ENCODE measurements around the gene DOCK9.
A peak's percentile ranks its signal among the peaks of the same experiment; 100 is the strongest.

The DOCK9 gene

GRCh38 chr13:98828614-98829013 lies 149.2 kb downstream of the DOCK9 start:
- H3K4me1 ChIP-seq (ENCODE audit: insufficient read depth, low read length, severe bottlenecking): peaks cover 16% of the 10 kb centered on the region
- no peak overlapping the region for H3K27ac ChIP-seq (ENCODE audit: low read depth, low read length, poor library complexity, severe bottlenecking)
- H3K27me3 ChIP-seq (ENCODE audit: insufficient read depth, low read length): no peaks in the 10 kb centered on the region
- no peaks in the 10 kb centered on the region for H4K20me1 ChIP-seq (ENCODE audit: insufficient read depth, low read length)
- H3K4me2 ChIP-seq (ENCODE audit: low read length): no peak overlapping the region
- no peak overlapping the region for H2AFZ ChIP-seq (ENCODE audit: low read length)
- H3K36me3 ChIP-seq (ENCODE audit: insufficient read depth, low read length): no peaks in the 10 kb centered on the region
- no peaks in the 10 kb centered on the region for H3F3A ChIP-seq (ENCODE audit: insufficient read depth, low read length)
- no peak overlapping the region for H3K9ac ChIP-seq (ENCODE audit: low read length)
- H3K9me2 ChIP-seq (ENCODE audit: low read depth, low read length): no peaks in the 10 kb centered on the region
- TF ChIP-seq EZH2 (IDR thresholded peaks at IDR 0.05; ENCODE audit: borderline replicate concordance, low read length) (no peak), CTCF (IDR thresholded peaks at IDR 0.05; ENCODE audit: low read length) (no peak)
- H3K79me2 ChIP-seq (ENCODE audit: insufficient read depth, low read length): no peaks in the 10 kb centered on the region
- no peak overlapping the region for H3K4me3 ChIP-seq (ENCODE audit: low read depth, low read length, poor library complexity, severe bottlenecking)
- H3K9me3 ChIP-seq (ENCODE audit: low read length): no peaks in the 10 kb centered on the region

GRCh38 chr13:98827449-98827848 lies 150.4 kb downstream of the DOCK9 start:
- Histone ChIP-seq H3K9me2 (ENCODE audit: low read depth, low read length) (no peaks in the 10 kb centered on the region), H3K27ac (ENCODE audit: low read depth, low read length, poor library complexity, severe bottlenecking) (no peak overlapping the region), H2AFZ (ENCODE audit: low read length) (no peak overlapping the region), H3K9ac (ENCODE audit: low read length) (no peak overlapping the region), H3K4me3 (ENCODE audit: low read depth, low read length, poor library complexity, severe bottlenecking) (no peak overlapping the region), H4K20me1 (ENCODE audit: insufficient read depth, low read length) (no peaks in the 10 kb centered on the region), H3K27me3 (ENCODE audit: insufficient read depth, low read length) (no peaks in the 10 kb centered on the region), H3K9me3 (ENCODE audit: low read length) (no peaks in the 10 kb centered on the region), H3K4me1 (ENCODE audit: insufficient read depth, low read length, severe bottlenecking) (peaks cover 16% of the 10 kb centered on the region), H3K79me2 (ENCODE audit: insufficient read depth, low read length) (no peaks in the 10 kb centered on the region), H3K4me2 (ENCODE audit: low read length) (no peak overlapping the region), H3K36me3 (ENCODE audit: insufficient read depth, low read length) (no peaks in the 10 kb centered on the region), H3F3A (ENCODE audit: insufficient read depth, low read length) (no peaks in the 10 kb centered on the region)
- no peak for TF ChIP-seq CTCF (IDR thresholded peaks at IDR 0.05; ENCODE audit: low read length)
- TF ChIP-seq EZH2 (IDR thresholded peaks at IDR 0.05; ENCODE audit: borderline replicate concordance, low read length): no peak

GRCh38 chr13:98826146-98826545 lies 151.7 kb downstream of the DOCK9 start:
- Histone ChIP-seq H4K20me1 (ENCODE audit: insufficient read depth, low read length) (no peaks in the 10 kb centered on the region), H3K27me3 (ENCODE audit: insufficient read depth, low read length) (no peaks in the 10 kb centered on the region), H3K9ac (ENCODE audit: low read length) (no peak overlapping the region), H3K79me2 (ENCODE audit: insufficient read depth, low read length) (no peaks in the 10 kb centered on the region), H3K4me2 (ENCODE audit: low read length) (peak overlapping the region; percentile 10; the same call in 1 of the 2 replicates), H3K9me3 (ENCODE audit: low read length) (no peaks in the 10 kb centered on the region), H3F3A (ENCODE audit: insufficient read depth, low read length) (no peaks in the 10 kb centered on the region), H3K4me1 (ENCODE audit: insufficient read depth, low read length, severe bottlenecking) (peaks cover 16% of the 10 kb centered on the region), H2AFZ (ENCODE audit: low read length) (no peak overlapping the region), H3K9me2 (ENCODE audit: low read depth, low read length) (no peaks in the 10 kb centered on the region), H3K4me3 (ENCODE audit: low read depth, low read length, poor library complexity, severe bottlenecking) (no peak overlapping the region), H3K27ac (ENCODE audit: low read depth, low read length, poor library complexity, severe bottlenecking) (no peak overlapping the region), H3K36me3 (ENCODE audit: insufficient read depth, low read length) (no peaks in the 10 kb centered on the region)
- no peak for TF ChIP-seq EZH2 (IDR thresholded peaks at IDR 0.05; ENCODE audit: borderline replicate concordance, low read length)
- TF ChIP-seq CTCF (IDR thresholded peaks at IDR 0.05; ENCODE audit: low read length): no peak
